Measurements from ENCODE around the gene CES2. TPM values are rescaled to one million over a fixed set of nuclear protein-coding genes. Genes with fewer than 3 reads are reported as not detected.

Gene CES2
- total RNA-seq, 1 experiment from 2014 or later = 29.7 TPM

GRCh38 chr16:66942981-66943380 lies 7.7 kb downstream of the CES2 start:
- TF ChIP-seq ZNF416 (CRISPR knock-in tag; IDR thresholded peaks at IDR 0.05) = no peak
- TF ChIP-seq ZNF423 (CRISPR knock-in tag; IDR thresholded peaks at IDR 0.05) = no peak
- TF ChIP-seq RELA (CRISPR knock-in tag; IDR thresholded peaks at IDR 0.05; ENCODE audit: borderline replicate concordance) = no peak
- no peak for TF ChIP-seq MXD4 (CRISPR knock-in tag; IDR thresholded peaks at IDR 0.05; ENCODE audit: borderline replicate concordance)
- TF ChIP-seq IRF1 (CRISPR knock-in tag; IDR thresholded peaks at IDR 0.05) = no peak
- TF ChIP-seq E2F4 (CRISPR knock-in tag; IDR thresholded peaks at IDR 0.05; ENCODE audit: borderline replicate concordance, low read depth) = no peak
- TF ChIP-seq ZNF219 (CRISPR knock-in tag; IDR thresholded peaks at IDR 0.05; ENCODE audit: borderline replicate concordance) = no peak
- no peak for TF ChIP-seq TEAD1 (CRISPR knock-in tag; IDR thresholded peaks at IDR 0.05)
- no peak for TF ChIP-seq SMAD4 (CRISPR knock-in tag; IDR thresholded peaks at IDR 0.05)
- no peak for TF ChIP-seq JAZF1 (CRISPR knock-in tag; IDR thresholded peaks at IDR 0.05)
- TF ChIP-seq USF2 (CRISPR knock-in tag; IDR thresholded peaks at IDR 0.05) = no peak
- TF ChIP-seq PRRX2 (CRISPR knock-in tag; IDR thresholded peaks at IDR 0.05) = no peak
- no peak for TF ChIP-seq FOXP1 (CRISPR knock-in tag; IDR thresholded peaks at IDR 0.05; ENCODE audit: borderline replicate concordance)
- TF ChIP-seq ZNF281 (CRISPR knock-in tag; IDR thresholded peaks at IDR 0.05) = no peak
- TF ChIP-seq HMGXB4 (CRISPR knock-in tag; IDR thresholded peaks at IDR 0.05) = no peak
- no peak for TF ChIP-seq MLX (CRISPR knock-in tag; IDR thresholded peaks at IDR 0.05)
- no peak for TF ChIP-seq ETV6 (CRISPR knock-in tag; IDR thresholded peaks at IDR 0.05)
- no peak for TF ChIP-seq RORB (CRISPR knock-in tag; IDR thresholded peaks at IDR 0.05)
- no peak for TF ChIP-seq E2F5 (CRISPR knock-in tag; IDR thresholded peaks at IDR 0.05)
- no peak for TF ChIP-seq ZNF121 (CRISPR knock-in tag; IDR thresholded peaks at IDR 0.05)
- H3K4me1 Mint-ChIP-seq = peaks cover 6% of the 10 kb centered on the region; the same call in 1 of the 2 replicates
- no peaks in the 10 kb centered on the region for H3K9me3 Mint-ChIP-seq
- ATAC-seq (no peak), DNase-seq (ENCODE audit: low spot score) (no peak)
- no peak overlapping the region for H3K4me3 Mint-ChIP-seq
- peaks cover 14% of the 10 kb centered on the region for H3K27me3 Mint-ChIP-seq (ENCODE audit: low read depth)
- CTCF ChIA-PET = interaction anchor here (0.5 to 2.9 kb wide), 4 partner anchors 14 to 489 kb away, joined by 5 to 10 read pairs (median 6); no protein-coding TSS in a partner anchor
- POLR2A ChIA-PET = no interaction called here
- peaks cover 18% of the 10 kb centered on the region for H3K36me3 Mint-ChIP-seq
- H3K27ac Mint-ChIP-seq = no peak overlapping the region

Measured in WTC11 (cell line).